Epithelial cell of proximal tubule (primary cell): Measurements from ENCODE around the gene MCMBP. TPM values are rescaled to one million over a fixed set of nuclear protein-coding genes. Genes with fewer than 3 reads are reported as not detected.

Source experiments
- DNase-seq: peaks from one replicate; pipeline ENCODE4 v3.0.0-alpha.2; 2011; ENCODE audit warnings: low read depth
- H3K4me3 ChIP-seq: 2 replicates; pipeline ENCODE4 v1.5.1; 2011; ENCODE audit warnings: low read depth, mild to moderate bottlenecking, low read length
- CTCF ChIP-seq: conservative IDR thresholded peaks from 2 replicates; pipeline ENCODE4 v1.5.1; 2012; ENCODE audit warnings: low read depth, mild to moderate bottlenecking, low read length
- total RNA-seq: library from RNA; depleted of rRNA; stranded (reverse); fragments of >200 nt; gene quantifications from 2 replicates; pipeline ENCODE4 v1.2.3, GENCODE V29; 2015

The MCMBP gene
- total RNA-seq, 1 donor from 2014 or later: 58.9 TPM

DNA sequence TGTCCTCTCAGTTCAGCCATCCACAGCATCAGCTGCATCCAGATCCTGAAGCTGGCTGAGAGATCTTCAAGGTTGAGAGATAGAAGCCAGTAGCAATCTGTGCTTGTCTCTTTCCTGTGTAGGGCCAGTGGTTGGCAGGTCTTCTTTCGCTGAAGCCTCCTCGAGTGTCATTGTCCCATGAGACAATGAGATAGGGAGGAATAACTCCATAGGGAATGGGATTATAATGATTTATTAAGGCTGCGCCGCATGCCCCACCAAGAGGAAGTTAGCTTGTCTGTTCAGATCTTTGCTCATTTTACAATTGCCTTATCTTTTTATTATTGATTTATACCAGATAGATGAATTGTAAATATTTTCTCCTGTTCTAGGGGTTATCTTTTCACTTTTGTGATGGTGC is 61.5 kb downstream of the MCMBP start:
- H3K4me3 ChIP-seq: no peak overlapping the region
- DNase-seq: no peak
- no peak for TF ChIP-seq CTCF

GRCh38 chr10:119807960-119808697 is 64.5 kb downstream of the MCMBP start:
- no peak for TF ChIP-seq CTCF
- no peak overlapping the region for H3K4me3 ChIP-seq
- DNase-seq: no peak

DNA sequence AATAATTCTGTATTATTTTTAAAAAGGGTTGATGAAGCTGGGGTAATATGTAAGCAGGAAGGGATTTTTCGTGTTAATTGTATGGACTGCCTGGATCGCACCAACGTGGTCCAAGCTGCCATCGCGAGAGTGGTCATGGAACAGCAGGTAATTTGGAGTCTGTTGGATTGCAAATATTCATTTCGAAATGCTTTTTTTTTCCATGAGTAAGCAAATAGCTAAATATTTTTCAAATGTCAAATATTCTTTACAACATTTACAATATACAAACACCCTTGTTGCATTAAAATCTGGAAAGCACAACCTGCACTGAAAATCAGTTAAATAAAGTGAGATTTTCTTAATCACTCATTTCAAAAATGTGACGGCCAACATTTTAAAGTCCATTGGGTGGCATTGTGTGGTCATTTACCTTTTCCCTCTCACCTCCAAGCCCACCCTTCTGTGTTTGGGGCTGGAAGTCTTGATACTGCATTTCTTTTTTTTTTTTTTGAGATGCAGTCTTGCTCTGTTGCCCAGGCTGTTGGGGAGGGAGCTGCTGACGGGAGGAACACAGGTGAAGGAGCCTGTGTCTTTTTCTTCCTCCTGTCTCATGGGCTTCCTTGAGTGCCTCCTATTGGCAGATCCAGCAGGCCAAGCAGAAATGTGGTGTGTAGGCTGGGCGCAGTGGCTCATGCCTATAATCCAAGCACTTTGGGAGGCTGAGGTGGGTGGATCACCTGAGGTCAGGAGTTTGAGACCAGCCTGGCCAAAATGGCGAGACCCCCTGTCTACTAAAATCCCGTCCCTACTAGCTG is 66.1 kb downstream of the MCMBP start:
- no peak for TF ChIP-seq CTCF
- DNase-seq: no peak
- H3K4me3 ChIP-seq: no peak overlapping the region

- TF ChIP-seq CTCF: no peak
- DNase-seq: no peak
These were observed 66.9 kb downstream of the MCMBP start for GRCh38 chr10:119805702-119806230.

DNA sequence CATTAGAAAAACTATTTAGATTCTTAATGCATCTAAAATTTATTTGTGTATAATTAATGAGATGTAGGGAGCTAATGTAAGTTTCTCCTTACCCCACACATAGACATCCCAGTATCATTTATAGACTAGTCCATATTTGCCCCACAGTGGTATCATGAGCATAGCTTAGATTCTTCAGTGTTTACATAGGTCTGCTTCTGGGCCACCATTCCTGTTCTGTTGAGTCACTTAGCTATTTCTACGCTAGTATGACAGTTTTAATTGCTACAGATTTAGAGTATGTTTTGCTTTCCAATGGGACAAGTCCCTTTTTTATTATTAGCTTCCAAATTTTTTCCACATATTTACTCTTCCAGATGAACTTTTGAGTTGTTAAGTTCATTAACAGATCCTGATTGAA is 69.4 kb downstream of the MCMBP start:
- no peak for TF ChIP-seq CTCF
- no peak overlapping the region for H3K4me3 ChIP-seq
- DNase-seq: no peak

More at GRCh38 chr10:119805702-119806230, 66.9 kb downstream of the MCMBP start:
- no peak overlapping the region for H3K4me3 ChIP-seq

DNA sequence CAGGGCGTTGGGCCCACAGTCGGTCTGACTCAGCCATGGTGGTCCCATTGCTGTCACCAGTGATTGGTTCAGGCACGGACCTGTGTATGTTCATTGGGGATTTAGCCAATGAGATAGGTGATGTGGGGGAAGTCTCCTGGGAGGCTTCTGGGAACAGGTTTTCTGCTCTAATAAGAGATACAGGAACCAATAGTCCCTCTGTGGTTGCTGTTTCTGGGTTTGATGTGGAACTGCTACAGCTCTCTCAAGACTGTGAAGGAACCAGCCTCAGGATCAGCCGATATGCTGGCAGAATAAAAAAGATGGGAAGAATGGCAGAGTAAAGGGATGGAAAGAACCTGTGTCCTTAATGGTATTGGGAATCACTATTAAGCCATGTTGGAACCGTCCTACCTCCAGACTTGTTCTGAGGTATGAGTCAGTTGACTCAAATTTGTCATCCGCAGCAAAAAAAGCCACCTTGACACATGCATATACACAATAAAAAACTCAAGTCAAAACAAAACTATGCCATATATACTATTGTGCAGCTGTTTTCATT is 70.6 kb downstream of the MCMBP start:
- TF ChIP-seq CTCF: no peak
- H3K4me3 ChIP-seq: no peak overlapping the region
- no peak for DNase-seq
